GM21367 (cell line): Measurements from ENCODE around the gene VPS13A.
"Not testable (repeated sequence)": the region's sequence is repeated elsewhere in the genome, so short reads cannot be mapped to it uniquely, and the experiment has no call there.

Experiments
- ATAC-seq: cut with Tn5 transposase; IDR thresholded peaks from one replicate; pipeline ENCODE4 v1.9.1; 2021; ENCODE audit not compliant: unreplicated experiment

The VPS13A gene

DNA sequence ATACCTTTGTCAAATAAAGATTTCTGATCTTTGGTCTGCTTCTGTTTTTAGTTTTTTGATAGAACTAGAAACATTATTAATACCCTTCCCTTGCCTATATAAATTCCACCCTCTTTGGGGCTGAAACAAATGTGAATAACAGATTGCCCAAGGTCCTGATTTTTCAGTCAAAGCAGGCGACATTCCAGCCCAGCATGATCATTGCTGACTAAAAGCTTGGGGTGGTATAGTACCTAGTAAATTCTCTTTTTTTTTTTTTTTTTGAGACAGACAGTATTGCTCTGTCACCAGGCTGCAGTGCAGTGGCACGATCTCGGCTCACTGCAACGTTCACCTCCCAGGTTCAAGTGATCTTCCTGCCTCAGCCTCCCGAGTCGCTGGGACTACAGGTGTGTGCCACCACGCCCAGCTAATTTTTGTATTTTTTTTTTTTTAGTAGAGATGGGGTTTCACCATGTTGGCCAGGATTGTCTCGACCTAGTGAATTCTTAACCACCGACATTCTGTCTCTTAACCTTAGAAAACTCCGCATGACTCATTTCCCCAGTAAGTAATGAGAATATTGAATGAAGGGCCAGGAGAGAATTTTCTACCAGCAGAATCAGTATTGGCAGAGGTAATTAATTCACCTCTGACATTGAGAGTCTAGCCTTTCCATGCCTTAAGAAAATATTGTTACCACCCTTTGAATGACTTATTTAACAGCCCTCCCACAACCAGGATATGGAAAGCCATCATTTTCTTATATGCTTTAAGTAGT is 244.4 kb downstream of the VPS13A start:
- no peak for ATAC-seq

DNA sequence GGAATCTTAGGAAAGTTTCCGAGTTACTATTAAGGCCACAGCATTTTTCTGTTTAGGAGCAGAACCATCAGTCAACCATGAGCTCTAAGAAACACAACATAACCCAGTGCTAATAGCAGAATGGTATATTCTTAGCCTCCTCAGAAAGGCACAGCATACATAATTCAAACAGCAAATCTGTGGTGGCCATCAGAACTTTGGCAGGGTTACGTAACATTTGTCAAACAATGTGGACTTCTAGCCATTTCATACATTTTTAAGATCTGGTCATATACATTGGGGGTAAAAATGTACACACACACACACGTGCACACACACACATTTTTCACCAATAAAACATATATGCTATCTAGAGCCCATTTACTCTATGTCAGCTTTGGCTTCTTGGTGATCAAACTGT is 245.6 kb downstream of the VPS13A start:
- no peak for ATAC-seq

DNA sequence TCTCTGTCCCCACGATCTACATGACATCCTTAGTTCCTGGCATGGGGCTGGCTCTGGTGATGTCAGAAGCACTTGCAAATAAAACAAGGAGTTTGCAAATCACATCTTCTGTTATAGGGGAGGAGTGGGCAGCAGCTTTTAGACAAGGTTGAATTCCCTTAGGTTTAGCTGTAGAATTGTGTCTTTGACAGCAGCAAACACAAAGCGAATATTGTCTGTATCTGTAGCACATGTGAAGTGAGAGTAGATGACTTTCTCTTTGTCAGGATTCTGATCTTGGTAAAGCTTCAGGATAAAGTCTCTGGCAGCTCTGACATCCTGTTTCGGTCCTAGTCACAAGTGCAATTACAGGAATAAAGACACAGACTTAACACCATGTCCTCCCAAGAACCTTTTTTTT is 246.5 kb downstream of the VPS13A start:
- ATAC-seq: no peak

DNA sequence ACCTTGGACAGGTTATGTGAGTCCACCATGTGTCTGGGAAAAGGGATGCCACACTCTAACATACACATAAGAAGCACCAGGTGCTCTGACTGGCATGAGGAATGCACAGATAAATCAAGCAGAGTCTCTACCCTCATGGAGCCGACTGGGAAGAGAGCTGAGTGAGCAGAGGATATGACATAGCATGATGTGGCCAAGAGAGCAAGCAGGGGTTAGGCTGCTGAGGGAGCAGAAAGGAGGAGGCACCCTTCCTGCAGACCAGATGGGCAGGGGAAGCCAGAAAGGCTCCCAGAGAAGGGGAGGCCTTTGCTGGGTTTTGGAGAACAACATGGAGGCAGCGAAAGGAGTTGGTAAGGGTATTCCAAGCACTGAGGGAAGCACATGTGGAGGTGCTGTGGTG is 247.7 kb downstream of the VPS13A start:
- no peak for ATAC-seq

DNA sequence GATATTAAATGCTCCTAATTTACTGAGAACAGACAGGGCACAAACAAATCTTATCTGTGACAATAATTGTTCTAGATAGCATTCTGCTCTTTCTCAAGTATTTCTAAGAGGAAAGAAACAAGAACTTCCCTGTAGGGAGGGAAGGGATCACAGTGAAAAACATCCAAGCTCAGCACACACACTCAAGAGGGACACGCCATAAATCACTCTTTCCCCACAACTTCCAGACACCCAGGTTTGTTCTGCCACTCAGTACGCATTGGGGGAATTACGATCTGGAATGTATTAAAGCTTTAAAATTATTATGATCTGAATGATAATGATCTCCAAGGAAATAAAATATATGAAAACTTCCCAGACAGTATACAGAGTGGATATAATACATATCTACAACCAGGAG is 249.4 kb downstream of the VPS13A start:
- ATAC-seq: no peak

DNA sequence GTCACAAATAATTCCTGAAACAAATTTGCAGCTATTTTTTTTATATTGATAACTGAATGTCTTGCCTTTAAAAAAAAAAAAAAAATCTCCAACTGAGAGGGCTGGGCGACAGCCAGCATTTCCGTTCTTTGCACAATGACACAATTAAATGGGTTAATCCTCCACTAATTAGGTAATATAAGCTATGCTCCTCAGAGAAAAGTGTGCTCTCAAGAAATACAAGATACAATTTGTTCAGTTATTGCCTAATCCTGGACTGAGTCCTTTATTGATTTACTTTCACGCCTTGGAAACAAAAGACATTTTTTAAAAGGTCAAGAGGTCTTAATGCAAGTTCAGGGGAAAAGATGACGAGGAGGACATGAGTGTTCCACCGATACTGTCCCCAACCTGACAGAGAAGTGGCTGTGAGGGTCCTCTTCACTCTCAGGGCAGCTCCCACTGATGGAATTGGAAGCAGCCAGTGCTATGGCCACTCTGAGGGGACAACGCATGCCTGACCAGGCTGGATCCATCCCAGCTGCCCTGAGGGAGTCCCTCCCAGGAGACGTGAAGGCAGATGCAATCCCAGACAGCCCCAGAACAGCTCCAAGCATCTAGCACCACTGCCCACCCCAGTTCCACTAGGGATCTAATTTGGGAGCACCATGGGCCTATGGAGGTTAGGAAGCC is 250.1 kb downstream of the VPS13A start:
- no peak for ATAC-seq

DNA sequence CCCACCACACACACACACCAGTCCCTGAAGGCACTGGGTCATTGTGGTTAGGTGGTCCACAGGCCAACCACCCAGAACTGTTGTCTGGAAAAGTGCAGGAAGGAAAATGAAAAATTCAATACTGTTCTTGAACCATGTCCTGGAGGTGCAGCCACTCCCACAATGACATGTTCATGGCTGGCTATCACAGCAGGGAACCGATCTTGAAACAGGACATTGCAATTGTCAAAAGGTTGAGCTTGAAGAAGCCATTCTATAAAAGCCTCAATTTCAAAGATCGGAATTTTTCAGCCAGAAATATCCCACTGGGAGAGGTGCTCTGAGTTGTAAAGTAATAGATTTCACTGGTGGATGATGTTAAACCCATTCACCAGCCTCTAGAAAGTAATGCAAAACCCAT is 252.6 kb downstream of the VPS13A start:
- ATAC-seq: no peak

DNA sequence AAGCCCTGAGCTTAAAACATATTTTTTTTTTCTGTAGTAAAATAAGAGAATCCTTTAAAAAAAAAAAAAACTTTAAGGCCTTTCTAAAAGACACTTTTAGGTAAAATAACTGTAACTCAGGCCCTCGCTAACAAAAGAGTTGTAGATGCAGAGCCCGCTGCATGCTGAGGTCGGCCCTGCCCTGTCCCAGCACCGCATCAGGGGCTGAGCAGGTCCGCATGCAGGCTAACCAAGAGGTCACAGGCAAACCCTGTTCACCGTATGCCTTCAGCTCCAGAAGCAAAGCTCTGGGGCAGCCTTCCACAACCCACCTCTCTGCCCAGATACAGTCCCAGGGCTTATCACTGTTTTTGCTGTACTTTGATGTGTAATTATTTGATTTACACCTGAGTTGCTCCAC is 254.7 kb downstream of the VPS13A start:
- ATAC-seq: no peak

DNA sequence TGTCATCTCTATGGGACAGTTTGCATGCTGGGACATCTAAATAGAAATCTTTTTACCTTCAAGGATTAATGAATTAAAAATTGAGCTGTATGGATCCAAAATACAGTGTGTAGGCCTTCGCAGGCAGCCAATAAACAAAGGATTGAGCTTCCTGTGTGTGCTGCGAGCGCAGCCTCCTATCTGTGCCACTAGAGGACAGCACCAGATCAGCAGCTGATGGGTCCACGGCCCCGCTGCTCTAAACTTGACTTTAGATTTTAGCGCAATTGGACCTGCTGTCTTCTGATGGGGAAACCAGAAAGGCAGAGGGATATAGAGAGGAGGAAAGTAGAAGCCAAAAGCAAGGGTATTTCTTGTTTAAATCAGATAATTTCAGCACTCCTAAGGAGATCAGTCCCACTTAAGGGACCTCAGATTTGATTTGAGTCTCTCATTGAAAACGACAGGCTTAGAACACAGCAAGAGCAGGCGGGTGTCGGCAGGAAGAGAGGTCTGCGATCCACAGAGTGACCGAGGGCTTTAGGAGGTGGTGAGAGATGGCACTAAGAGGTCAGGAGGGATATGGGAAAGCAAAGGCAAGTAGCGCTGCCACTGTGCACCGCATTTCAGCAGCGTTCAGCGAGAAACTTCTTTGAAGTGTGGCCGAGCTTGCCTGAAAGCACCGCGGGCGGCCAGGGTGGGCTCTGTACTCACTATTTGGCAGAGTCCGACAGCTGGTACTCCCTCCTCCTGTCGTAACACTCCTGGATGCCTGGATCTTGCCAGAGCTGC is 256.5 kb downstream of the VPS13A start:
- ATAC-seq: peak; percentile 88

DNA sequence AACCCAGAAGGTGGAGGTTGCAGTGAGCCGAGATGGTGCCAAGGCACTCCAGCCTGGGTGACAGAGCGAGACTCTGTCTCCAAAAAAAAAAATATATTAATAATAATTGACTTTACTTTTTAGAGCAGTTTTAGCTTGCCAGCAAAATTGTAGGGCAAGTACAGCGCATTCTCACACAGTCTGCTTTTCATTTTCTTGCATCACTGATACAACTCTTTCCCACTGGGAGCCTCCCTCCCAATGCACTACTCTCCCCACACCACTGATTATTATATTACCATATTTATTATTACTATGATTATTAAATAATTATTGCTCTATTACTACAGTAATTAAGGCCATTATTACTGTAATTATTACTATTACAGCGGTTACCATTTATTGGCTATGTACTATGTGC is 257.9 kb downstream of the VPS13A start:
- no peak for ATAC-seq

DNA sequence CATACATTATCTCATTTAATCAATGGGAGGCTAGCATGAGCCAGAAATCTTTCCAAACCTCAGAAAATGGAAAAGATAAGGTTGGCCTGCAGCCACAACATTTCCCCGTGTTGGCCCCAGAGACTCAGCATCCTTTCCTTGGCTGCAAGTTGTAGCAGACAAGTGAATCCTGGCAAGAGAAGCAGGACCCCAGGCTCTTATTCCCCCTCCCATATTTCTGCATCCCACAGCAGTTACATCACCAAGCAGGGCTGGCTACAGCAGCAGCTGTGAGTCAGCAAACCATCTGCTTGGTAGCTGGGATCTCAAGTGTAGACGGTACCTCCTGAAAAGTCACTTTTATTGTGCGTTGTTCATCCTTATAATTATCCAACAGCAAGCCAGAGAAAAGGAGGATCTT is 258.4 kb downstream of the VPS13A start:
- no peak for ATAC-seq

DNA sequence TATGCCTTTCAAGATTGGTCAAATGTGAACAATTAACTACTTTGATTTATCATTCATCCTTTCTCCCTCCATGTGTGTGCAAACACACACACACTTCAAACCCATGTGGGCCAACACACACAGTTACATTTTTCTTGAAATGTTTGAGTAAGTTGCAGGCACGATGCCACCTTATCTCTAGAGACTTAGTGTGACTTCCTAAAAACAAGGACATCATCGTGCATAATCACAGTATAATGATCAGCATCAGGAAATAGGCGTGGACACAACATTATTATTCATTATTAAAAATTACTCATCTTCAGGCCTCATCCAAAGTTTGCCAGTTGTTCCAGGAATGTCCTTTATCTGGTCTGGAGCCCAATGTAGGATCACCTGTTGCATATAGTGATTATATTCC is 261.3 kb downstream of the VPS13A start:
- no peak for ATAC-seq

DNA sequence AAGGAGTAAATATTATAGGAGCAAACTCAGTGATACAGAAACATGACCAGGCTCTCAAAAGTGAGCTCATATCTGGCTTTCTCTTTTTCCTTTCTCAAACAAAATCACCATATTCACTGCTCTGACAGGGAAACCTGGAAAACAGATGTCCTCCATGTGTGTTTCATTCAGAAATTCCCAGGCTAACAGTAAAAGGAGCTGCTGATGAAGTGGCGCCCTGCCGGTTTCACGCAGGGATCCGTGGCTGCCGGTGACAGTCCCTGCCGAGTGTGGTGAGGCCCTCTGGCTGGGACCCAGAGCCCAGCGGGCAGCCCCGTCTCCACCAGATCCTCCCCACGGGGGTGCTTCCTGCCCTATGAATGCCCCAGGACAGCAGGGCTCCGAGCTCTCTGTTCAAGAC is 262.7 kb downstream of the VPS13A start:
- no peak for ATAC-seq

DNA sequence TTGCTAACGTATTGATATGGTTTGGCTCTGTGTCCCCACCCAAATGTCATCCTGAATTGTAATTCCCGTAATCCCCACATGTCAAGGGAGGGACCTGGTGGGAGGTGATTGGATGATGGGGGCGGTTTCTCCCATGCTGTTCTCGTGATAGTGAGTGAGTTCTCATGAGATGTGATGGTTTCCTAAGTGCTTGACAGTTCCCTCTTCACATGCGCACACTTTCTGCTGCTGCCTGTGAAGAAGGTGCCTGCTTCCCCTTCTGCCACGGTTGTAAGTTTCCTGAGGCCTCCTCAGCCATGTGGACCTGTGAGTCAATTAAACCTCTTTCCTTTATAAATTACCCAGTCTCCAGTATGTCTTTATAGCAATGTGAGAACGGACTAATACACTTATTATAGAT is 263.8 kb downstream of the VPS13A start:
- ATAC-seq: not testable (repeated sequence)

DNA sequence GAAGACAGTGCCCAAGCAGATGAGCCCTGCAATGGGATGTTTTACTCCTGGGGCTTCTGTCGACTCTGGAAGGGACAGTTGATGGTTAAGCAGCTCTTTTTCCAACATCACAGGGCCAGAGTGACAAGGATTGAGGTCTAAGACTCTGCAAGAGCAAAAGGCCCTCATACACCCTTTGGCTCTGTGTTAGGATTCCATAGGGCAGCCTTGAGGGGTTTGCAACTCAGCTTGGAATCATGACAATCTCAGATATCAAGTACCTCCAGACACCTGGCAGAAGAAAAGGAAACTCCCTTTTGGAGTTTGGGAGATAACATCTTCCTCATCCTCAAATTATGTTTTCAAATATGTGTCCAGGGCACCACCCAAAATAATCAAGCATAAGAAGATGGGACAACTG is 265.1 kb downstream of the VPS13A start:
- no peak for ATAC-seq

DNA sequence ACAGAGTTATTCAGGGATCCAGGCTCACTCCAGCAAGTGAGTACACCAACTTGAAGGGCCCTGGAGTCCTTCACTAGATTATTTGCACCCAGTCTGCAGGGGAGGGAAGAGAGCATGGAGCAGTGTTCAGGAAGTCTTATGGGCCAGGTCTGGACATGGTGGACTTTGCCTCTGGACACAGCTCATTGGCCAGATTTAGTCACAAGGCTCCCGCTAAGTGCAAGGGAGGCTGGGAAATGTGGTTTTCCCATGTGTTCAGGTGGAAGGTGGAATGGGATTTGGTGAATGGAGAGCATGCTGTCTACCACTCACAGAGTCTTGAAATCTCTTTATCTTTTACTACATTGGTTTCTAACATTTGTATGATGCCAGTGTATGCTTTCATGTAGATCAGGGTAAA is 270.3 kb downstream of the VPS13A start:
- no peak for ATAC-seq

DNA sequence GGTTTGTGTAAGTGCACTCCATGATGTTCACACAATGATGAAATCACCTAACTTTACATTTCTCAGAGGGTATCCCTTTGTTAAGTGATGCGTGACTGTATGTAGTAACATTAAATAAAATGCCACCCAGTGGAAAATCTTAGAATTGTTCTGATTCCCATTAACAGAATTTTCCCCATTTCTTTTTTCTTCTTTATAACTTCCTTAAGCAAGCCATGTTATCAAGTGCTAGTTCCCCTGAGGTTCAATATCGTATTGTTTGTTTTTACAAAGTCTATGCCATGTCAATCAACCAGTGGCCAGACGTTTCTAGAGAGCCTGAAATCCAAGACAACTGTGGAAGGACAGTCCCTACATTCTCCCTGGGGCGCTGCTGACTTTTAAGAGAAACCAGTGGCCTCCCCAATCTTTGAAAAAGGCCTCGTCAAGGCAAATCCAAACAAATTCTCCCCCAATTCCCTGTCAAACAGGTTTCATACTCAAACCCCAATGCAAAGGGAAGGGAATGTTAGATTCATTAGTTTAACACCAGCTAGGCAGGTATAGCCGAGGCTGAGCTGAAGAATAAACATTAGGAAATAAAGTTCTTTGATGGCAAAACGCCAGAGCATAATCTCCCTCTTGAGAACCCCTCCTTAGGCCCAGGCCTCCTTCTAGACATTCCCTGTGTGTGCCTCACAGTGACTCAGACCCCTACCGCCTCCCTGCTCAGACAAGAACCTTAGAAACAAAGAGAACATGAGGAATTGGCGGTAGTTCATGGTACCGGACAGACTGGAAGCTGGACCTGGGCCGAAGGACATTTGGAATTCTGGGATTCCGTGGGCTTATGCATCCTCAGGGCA is 272.1 kb downstream of the VPS13A start:
- no peak for ATAC-seq

DNA sequence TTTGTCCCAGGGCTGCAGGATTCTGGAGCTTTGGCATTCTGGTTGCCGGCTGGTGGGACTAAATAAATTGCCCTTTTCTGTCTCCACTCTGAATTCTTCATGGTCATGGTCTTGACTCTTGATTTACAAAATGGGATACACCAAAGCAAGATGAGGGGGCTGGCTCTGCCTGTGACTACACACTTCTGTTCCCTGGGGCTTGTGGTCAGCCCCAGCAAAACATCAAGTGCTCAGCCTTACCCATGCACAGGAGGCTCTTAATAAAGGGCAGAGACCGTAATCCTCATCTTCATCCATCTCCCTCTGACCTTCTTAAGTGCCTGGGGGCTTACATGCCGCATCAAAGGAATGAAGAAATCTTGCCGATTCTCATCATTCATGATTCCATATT is 272.7 kb downstream of the VPS13A start:
- ATAC-seq: no peak

DNA sequence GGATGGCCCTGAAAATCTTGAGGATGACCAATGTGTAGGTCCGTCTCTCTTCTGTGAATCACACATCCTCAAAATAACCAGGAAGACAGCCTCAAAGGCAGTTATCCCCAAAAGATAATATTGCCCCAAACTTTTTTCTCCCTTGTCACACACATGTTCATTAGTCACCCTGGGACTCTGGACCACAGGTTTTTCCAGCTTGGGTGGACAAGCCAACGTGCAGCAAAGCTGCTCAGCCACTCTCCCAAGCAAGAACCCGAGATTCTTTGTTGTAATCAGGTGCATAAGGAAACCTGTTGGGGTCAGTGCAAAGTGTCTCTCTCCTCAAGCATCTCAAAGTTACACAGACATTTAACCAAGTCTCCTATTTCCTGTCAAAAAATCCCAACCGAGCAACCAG is 274.2 kb downstream of the VPS13A start:
- ATAC-seq: no peak

DNA sequence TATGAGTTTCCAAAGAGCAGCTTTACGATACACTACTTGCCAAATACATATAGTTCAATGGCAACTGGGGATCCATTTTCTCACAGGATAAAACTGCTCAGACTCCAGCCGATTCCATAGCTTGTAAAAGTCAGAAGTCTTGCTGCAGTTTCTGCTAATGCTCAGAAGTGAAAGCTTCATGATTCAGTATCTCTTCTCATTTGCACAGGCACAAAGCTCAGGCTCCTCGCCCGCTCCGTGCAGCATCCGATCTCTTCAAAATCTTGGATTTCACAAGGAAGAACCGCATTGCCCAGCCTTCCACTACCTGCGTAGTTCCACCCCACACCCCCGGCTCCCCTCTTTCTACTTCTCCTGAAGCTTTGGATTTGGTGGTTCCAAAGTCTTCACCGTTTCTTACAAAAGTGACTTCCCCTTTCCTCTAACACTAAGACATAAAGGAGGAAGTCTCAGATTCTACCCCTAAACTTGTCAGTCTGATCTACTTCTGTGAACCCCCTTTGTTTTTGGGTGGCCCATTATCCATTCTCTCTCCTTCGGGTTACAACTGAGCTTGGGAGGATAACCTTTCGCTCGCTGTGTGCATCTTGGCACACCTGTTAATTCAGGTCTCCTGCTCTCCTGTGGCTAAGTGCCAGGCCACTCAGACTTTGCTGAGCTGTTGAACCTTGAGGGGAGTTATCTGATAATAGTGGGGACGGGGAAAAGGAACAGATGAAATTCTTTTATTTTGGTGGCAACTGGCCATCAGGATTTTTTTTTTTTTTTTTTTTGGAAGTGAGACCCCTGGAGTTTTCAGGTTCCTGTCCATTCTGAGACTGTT is 276.7 kb downstream of the VPS13A start:
- ATAC-seq: no peak
